SU-DHL-6 (cell line): ENCODE results near the gene GNGT2.

Source experiments
- EZH2phosphoT487 ChIP-seq: fragments of 200-600 bp; sonication (generic), shearing (Covaris generic); conservative IDR thresholded peaks from 2 replicates; pipeline ENCODE4 v1.6.1; 2018; ENCODE audit warnings: mild to moderate bottlenecking, antibody characterized with exemption, low read length, moderate library complexity, mixed read lengths
- TF ChIP-seq, protein P1 (sequence below): fragments of 200-600 bp; sonication (generic); IDR thresholded peaks from one replicate; pipeline ENCODE4 v1.5.1; 2017; ENCODE audit warnings: antibody characterized with exemption, mild to moderate bottlenecking, low read length, moderate library complexity; ENCODE audit not compliant: insufficient read depth, poor library complexity, severe bottlenecking

DNA sequence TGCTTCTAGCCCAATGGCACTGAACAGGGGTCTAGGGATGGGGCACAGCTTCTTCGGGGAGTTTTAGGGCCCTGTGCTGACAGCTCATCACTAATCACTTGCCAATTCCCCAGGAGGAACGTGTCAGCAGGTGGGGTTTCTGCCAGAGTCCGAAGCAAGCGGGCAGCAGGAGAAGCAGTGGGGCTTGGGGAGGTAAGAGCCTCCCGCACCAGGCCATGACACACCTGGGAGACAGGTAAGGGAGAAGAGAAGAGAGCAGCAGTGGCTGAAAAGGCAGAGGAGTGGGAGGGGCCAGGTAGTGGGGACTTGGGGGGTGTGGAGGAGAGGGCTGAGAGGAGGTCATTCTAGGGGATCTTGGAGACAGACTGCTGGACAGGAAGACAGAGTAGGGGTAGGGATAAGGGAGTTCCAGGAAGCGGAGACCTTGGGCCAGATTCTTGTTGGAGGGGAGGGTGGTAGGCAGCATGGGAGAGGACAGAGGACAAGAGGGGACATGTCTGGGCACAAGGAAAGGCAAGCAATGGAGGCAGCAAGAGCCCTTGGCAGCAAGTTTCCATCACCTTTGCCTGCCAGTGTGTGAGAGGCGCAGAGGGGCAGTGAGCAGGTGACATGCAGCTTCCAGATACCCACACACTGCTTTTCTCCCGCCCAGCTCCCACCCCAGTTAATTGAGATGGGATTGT is 15.3 kb upstream of the GNGT2 start:
- TF ChIP-seq, protein P1, sequence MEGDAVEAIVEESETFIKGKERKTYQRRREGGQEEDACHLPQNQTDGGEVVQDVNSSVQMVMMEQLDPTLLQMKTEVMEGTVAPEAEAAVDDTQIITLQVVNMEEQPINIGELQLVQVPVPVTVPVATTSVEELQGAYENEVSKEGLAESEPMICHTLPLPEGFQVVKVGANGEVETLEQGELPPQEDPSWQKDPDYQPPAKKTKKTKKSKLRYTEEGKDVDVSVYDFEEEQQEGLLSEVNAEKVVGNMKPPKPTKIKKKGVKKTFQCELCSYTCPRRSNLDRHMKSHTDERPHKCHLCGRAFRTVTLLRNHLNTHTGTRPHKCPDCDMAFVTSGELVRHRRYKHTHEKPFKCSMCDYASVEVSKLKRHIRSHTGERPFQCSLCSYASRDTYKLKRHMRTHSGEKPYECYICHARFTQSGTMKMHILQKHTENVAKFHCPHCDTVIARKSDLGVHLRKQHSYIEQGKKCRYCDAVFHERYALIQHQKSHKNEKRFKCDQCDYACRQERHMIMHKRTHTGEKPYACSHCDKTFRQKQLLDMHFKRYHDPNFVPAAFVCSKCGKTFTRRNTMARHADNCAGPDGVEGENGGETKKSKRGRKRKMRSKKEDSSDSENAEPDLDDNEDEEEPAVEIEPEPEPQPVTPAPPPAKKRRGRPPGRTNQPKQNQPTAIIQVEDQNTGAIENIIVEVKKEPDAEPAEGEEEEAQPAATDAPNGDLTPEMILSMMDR = no peak
- no peak for TF ChIP-seq EZH2phosphoT487
